Stimulated activated CD4-positive, alpha-beta T cell treated with anti-CD3 and anti-CD28 coated beads, Interleukin-2, amount 100 ng/mL, for 4 hours (primary cell): ENCODE measurements around the gene TMEM9.
"Not testable (repeated sequence)": the region's sequence is repeated elsewhere in the genome, so short reads cannot be mapped to it uniquely, and the experiment has no call there.

ENCODE experiments used
- DNase-seq: peaks from one replicate; pipeline ENCODE4 v3.0.0-alpha.2; 2020; ENCODE audit warnings: low read depth

TMEM9 gene

GRCh38 chr1:201172999-201173610, 18.8 kb upstream of the TMEM9 start:
- DNase-seq: no peak

- DNase-seq: no peak
Observed at GRCh38 chr1:201172326-201172725, 18.1 kb upstream of the TMEM9 start.

DNA sequence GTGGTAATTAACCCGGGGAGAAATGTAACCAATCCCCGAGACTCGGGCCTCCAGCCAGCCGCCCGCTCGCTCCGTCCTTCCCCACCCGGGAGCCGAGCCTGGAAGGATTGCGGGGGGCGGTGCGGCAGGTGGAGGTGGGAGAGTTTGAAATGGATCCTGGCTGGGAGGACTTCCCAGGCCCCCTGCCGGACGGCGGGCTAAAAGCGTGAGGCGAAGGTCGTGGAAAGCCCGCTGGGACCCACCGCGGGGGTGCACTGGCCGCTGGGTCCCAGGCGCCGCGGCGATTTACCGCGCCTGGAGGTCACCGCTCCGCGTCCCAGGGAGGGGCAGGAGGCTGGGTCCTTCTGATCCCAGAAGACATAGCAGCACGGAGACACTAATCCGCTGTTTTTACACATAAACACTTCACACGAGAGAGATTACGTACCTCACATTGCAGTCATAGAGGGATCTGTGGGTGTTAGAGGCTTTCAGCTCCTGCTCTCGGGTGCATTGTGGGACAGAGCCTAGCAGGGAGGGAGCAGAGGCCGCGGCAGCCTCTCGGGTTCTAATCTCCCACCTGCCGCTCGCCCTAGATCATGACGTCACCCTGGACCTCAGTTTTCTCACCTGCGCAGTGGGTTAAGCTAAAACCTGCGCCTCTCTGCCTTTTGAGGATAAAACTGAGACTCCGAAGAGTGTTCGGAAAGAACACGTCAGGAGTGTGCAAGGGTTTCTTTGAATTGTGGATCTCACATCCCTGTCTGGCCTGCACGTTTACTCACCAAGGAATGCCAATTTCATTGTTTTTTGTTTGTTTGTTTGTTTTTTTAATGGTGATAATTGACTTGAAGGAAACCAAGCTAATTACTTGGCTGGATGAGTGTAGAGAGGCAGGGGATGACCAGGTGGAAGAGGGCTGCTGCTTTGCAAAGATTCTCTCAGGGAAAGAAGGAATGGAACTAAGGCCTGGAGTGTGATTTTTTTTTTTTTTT, 17.1 kb upstream of the TMEM9 start:
- peak; percentile 17 for DNase-seq

- DNase-seq: peak; percentile 33
Observed at GRCh38 chr1:201170533-201171062, 16.3 kb upstream of the TMEM9 start.

DNA sequence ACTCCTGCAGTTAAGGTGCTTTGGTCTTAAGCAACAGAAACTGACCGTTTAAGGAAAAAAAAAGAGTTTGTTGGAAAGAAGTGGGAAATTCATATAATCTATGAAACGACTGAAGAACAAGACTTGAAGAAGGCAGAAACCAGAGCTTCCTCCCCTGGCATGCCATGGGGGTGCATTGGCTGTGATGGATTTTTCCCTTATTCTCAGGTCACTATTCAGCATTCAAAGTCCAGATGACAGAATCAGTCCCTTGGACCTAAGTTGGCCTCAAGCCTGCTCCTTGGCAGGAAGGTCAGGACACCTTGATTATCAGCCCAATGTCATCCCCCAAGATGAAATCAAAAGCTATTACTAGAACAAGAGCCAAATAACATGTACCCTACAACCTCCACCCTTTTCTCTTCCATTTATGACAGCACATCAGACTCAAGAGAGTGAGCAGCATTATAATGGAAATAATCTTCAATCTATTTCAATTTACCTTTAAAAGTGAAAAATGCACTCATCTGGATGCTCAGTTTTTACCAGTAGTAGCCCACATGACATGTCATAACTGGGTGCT, 15.8 kb upstream of the TMEM9 start:
- no peak for DNase-seq

DNA sequence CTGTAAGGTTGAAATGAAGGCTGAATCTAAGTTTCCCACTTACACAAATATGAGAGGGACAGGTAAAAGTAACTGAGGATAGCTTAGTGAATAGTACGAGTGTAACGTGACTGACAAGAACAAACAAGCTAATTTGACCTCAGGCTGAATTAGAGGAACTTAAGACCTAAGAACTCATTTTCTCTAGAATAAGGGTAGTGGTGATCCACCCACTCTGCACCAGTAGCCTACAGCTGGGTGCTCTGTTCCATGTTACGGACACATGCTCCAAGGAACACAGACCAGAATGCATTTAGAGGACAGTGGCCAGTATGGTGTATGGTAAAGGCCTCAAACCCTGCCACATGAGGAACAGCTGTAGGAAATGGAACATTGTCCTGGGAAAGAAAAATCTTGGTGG, 14.9 kb upstream of the TMEM9 start:
- DNase-seq: no peak

GRCh38 chr1:201167041-201167991, 13.0 kb upstream of the TMEM9 start:
- DNase-seq: no peak

DNA sequence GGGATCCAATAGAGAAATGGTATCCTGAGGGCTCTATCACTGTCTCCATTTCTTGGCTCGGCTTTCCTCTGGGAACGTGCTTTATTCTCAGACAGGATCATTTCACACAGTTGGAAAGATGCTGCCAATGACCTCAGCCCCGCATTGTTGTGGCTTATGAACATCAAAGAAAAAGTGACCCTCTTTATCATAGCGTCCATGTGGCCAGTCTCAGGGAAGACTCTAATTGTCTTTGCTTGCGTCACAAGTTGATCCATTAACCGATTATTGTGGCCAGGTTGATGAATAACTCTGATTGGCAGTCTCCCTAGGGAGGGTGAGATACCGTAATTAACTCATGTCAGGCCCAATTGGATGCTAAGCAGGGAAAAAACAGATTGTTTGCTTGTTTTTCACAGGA, 10.4 kb upstream of the TMEM9 start:
- no peak for DNase-seq

- no peak for DNase-seq
Observed at GRCh38 chr1:201163707-201164106, 9.4 kb upstream of the TMEM9 start.

DNA sequence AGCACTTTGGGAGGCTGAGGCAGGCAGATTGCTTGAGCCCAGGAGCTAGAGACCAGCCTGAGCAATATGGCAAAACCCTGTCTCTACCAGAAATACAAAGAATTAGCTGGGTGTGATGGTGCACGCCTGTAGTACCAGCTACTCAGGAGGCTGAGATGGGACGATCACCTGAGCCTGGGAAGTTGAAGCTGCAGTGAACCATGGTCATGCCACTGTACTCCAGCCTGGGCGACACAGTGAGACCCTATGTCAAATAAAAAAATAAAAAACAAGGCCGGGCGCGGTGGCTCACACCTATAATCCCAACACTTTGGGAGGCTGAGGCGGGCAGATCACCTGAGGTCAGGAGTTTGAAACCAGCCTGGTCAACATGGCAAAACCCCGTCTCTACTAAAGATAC, 8.8 kb upstream of the TMEM9 start:
- DNase-seq: not testable (repeated sequence)

DNA sequence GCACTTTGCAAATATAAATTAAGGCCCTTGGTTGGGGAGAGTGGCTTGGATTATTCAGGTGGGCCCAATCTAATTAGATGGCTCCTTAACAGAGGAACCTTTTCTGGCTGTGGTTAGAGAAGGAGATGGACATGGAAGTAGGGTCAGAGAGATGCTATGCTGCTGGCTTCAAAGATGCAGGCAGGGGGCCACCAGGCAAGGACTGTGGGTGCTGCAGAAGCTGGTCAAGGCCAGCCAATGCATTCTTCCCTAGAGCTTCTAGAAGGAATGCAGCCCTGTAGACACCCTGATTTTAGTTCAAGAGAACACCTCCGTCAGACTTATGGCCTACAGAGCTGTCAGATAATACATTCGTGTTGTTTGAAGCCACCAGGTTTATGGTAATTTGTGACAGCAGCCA, 3.7 kb upstream of the TMEM9 start:
- no peak for DNase-seq

GRCh38 chr1:201156819-201157218, 2.5 kb upstream of the TMEM9 start:
- DNase-seq: no peak

DNA sequence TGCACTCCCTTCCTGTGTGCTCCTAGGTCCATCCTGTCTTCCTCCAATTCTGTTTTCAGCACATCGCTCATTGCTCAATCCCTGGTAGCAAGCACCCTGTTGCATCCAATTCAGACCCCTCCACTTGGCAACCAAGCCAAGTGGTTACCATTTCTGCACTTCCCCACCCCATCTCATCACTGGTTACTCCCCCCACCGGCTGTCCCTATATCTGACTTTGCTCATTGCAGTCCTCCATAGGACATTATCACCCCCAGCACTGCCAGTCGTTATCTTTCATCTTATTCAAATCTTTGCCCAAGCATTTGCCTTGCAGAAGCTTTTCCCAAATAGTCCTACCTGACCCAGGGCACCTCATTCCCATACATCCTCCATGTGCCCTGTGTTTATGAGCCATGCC, 2.1 kb upstream of the TMEM9 start:
- DNase-seq: no peak

- no peak for DNase-seq
Observed at GRCh38 chr1:201155354-201155753, 1.1 kb upstream of the TMEM9 start.

GRCh38 chr1:201153474-201154388, 543 bp downstream of the TMEM9 start:
- DNase-seq: no peak

DNA sequence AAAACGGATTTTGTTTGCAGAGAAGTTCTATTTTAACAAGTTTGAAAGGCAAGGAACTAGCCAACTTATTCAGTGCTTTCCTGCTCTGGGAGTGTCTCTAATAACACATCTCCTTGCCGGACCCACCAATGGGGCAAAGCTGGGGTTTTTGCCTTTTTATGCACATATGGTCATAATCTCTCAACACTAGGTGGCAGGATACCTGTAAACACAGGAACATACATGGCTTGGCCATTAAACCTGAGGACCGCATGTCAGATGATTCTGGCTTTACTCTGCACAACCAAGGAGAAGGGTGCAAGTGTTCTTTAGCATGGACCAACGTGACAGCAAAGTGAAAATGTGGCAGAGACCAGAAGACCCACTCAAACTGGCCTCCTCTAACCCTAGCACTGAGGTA, 4.9 kb downstream of the TMEM9 start:
- no peak for DNase-seq

- DNase-seq: no peak
Observed at GRCh38 chr1:201147396-201148015, 6.8 kb downstream of the TMEM9 start.

DNA sequence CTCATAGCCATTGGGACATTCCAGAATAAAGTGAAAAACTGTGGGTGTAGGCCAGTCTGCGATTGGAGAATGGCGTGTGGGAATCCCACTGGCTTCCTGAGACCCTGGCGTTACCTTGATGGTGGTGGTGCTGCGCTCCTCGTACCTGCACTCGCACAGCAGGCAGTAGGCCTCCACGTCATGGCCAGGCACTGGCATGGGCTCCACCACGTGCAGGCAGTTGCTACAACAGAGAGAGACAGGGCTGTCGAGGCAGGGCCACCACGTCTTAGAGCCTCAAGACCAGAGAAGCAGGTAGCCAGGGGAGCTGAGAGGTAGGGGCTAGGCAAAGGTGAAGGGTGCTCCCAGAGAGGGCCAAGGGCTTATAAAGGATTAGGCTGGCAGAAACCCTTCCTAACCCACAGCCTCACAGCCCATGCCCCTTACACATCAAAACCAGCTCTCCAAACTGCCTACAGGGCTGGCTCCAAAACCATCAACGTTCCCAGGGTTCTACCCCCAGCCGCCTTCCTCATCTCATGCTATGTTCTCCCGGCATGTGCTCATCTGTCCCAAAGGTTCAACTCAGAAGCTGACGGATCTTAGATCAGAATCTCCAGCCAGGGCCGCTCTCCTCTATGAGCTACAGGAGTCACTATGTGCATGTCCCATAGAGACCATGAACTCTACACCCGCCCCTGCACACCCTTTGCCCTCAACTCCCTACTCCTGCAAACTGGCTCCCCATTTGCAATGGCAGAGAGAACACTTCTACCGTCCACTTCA, 7.5 kb downstream of the TMEM9 start:
- DNase-seq: no peak

- DNase-seq: no peak
Observed at GRCh38 chr1:201145816-201146215, 8.5 kb downstream of the TMEM9 start.
